Activated CD4-positive, alpha-beta T cell treated with anti-CD3 and anti-CD28 coated beads, Interleukin-2, amount 10 ng/mL, durations not matched to agents 24 days and 14 days (primary cell): ENCODE measurements around the gene ASXL2. TPM values are rescaled to one million over a fixed set of nuclear protein-coding genes. Genes with fewer than 3 reads are reported as not detected.

Experiments
- DNase-seq: peaks from one replicate; pipeline ENCODE4 v3.0.0; 2022
- H3K27ac Mint-ChIP-seq: one replicate; pipeline ENCODE4 v1.8.0; 2022; ENCODE audit warnings: mild to moderate bottlenecking, mixed read lengths
- H3K27me3 Mint-ChIP-seq: one replicate; pipeline ENCODE4 v1.8.0; 2022; ENCODE audit warnings: mixed read lengths
- H3K36me3 Mint-ChIP-seq: one replicate; pipeline ENCODE4 v1.8.0; 2022; ENCODE audit warnings: low read depth, mild to moderate bottlenecking, mixed read lengths
- H3K4me1 Mint-ChIP-seq: one replicate; pipeline ENCODE4 v1.8.0; 2021; ENCODE audit warnings: mixed read lengths
- H3K4me3 Mint-ChIP-seq: one replicate; pipeline ENCODE4 v1.8.0; 2022; ENCODE audit warnings: mild to moderate bottlenecking, moderate library complexity, mixed read lengths
- H3K9me3 Mint-ChIP-seq: one replicate; pipeline ENCODE4 v1.8.0; 2021; ENCODE audit warnings: mixed read lengths
- intact Hi-C: fragments of 100-400 bp; cut with micrococcal nuclease; formaldehyde crosslinking; loops from one replicate; pipeline ENCODE4 v1.15.1; 2023
- total RNA-seq: library from RNA; stranded (reverse); gene quantifications from 2 replicates; pipeline ENCODE4 v1.2.3, GENCODE V29; 2022

The ASXL2 gene
- total RNA-seq, 1 donor from 2014 or later = 57.4 TPM

GRCh38 chr2:25743132-25743830 lies 135.0 kb downstream of the ASXL2 start:
- peaks cover 54% of the 10 kb centered on the region for H3K36me3 Mint-ChIP-seq
- H3K4me3 Mint-ChIP-seq = peak overlapping the region; percentile 44
- no peaks in the 10 kb centered on the region for H3K27me3 Mint-ChIP-seq
- intact Hi-C loops = no loop called here
- peaks cover 28% of the 10 kb centered on the region for H3K4me1 Mint-ChIP-seq
- peak overlapping the region; percentile 65 for H3K27ac Mint-ChIP-seq
- DNase-seq = peak; percentile 65
- H3K9me3 Mint-ChIP-seq = no peaks in the 10 kb centered on the region

GRCh38 chr2:25742501-25742900 lies 135.8 kb downstream of the ASXL2 start:
- Mint-ChIP-seq H3K27ac (no peak overlapping the region), H3K27me3 (no peaks in the 10 kb centered on the region), H3K36me3 (peaks cover 49% of the 10 kb centered on the region), H3K4me1 (peaks cover 28% of the 10 kb centered on the region), H3K4me3 (no peak overlapping the region), H3K9me3 (no peaks in the 10 kb centered on the region)
- intact Hi-C loops = no loop called here
- no peak for DNase-seq

- no peak for DNase-seq
- intact Hi-C loops = no loop called here
- Mint-ChIP-seq H3K36me3 (peaks cover 48% of the 10 kb centered on the region), H3K9me3 (no peaks in the 10 kb centered on the region), H3K4me1 (peaks cover 28% of the 10 kb centered on the region), H3K4me3 (no peak overlapping the region), H3K27ac (no peak overlapping the region), H3K27me3 (no peaks in the 10 kb centered on the region)
These were observed 137.4 kb downstream of the ASXL2 start for GRCh38 chr2:25740810-25741381.

- Mint-ChIP-seq H3K27me3 (peaks cover under 1% of the 10 kb centered on the region), H3K4me3 (no peak overlapping the region), H3K27ac (no peak overlapping the region), H3K9me3 (no peaks in the 10 kb centered on the region), H3K4me1 (peaks cover 20% of the 10 kb centered on the region), H3K36me3 (peaks cover 38% of the 10 kb centered on the region)
- intact Hi-C loops = no loop called here
- no peak for DNase-seq
These were observed 139.6 kb downstream of the ASXL2 start for GRCh38 chr2:25738383-25739343.

GRCh38 chr2:25736899-25737515 lies 141.3 kb downstream of the ASXL2 start:
- Mint-ChIP-seq H3K27me3 (peaks cover 6% of the 10 kb centered on the region), H3K27ac (no peak overlapping the region), H3K36me3 (peaks cover 23% of the 10 kb centered on the region), H3K9me3 (no peaks in the 10 kb centered on the region), H3K4me1 (peaks cover 11% of the 10 kb centered on the region), H3K4me3 (no peak overlapping the region)
- DNase-seq = no peak
- intact Hi-C loops = no loop called here

GRCh38 chr2:25735835-25736234 lies 142.5 kb downstream of the ASXL2 start:
- Mint-ChIP-seq H3K4me1 (peaks cover 5% of the 10 kb centered on the region), H3K36me3 (peaks cover 12% of the 10 kb centered on the region), H3K9me3 (no peaks in the 10 kb centered on the region), H3K4me3 (no peak overlapping the region), H3K27ac (no peak overlapping the region), H3K27me3 (peaks cover 6% of the 10 kb centered on the region)
- DNase-seq = no peak
- intact Hi-C loops = no loop called here

- H3K4me3 Mint-ChIP-seq = no peak overlapping the region
These were observed 149.7 kb downstream of the ASXL2 start for GRCh38 chr2:25728559-25728958.

GRCh38 chr2:25726522-25726921 lies 151.8 kb downstream of the ASXL2 start:
- peaks cover 6% of the 10 kb centered on the region for H3K4me1 Mint-ChIP-seq
- H3K27me3 Mint-ChIP-seq = peaks cover 12% of the 10 kb centered on the region
- H3K27ac Mint-ChIP-seq = no peak overlapping the region
- no peaks in the 10 kb centered on the region for H3K9me3 Mint-ChIP-seq
- intact Hi-C loops = no loop called here
- no peak overlapping the region for H3K4me3 Mint-ChIP-seq
- no peak for DNase-seq
- H3K36me3 Mint-ChIP-seq = no peaks in the 10 kb centered on the region

More at GRCh38 chr2:25728559-25728958, 149.7 kb downstream of the ASXL2 start:
- H3K9me3 Mint-ChIP-seq = no peaks in the 10 kb centered on the region
- no peak overlapping the region for H3K27ac Mint-ChIP-seq
- H3K36me3 Mint-ChIP-seq = no peaks in the 10 kb centered on the region
- no peak for DNase-seq
- intact Hi-C loops = no loop called here
- H3K27me3 Mint-ChIP-seq = peaks cover 14% of the 10 kb centered on the region
- peaks cover 4% of the 10 kb centered on the region for H3K4me1 Mint-ChIP-seq

GRCh38 chr2:25725877-25726276 lies 152.4 kb downstream of the ASXL2 start:
- no peak for DNase-seq
- no peak overlapping the region for H3K4me3 Mint-ChIP-seq
- intact Hi-C loops = no loop called here
- H3K27ac Mint-ChIP-seq = no peak overlapping the region
- H3K9me3 Mint-ChIP-seq = no peaks in the 10 kb centered on the region
- H3K36me3 Mint-ChIP-seq = no peaks in the 10 kb centered on the region
- peaks cover 13% of the 10 kb centered on the region for H3K27me3 Mint-ChIP-seq
- H3K4me1 Mint-ChIP-seq = peaks cover 7% of the 10 kb centered on the region

GRCh38 chr2:25724756-25725155 lies 153.5 kb downstream of the ASXL2 start:
- intact Hi-C loops = no loop called here
- H3K4me1 Mint-ChIP-seq = peaks cover 8% of the 10 kb centered on the region
- no peaks in the 10 kb centered on the region for H3K36me3 Mint-ChIP-seq

GRCh38 chr2:25722224-25722623 lies 156.1 kb downstream of the ASXL2 start:
- Mint-ChIP-seq H3K27ac (no peak overlapping the region), H3K27me3 (peaks cover 3% of the 10 kb centered on the region), H3K4me1 (peaks cover 11% of the 10 kb centered on the region), H3K4me3 (no peak overlapping the region), H3K9me3 (no peaks in the 10 kb centered on the region), H3K36me3 (no peaks in the 10 kb centered on the region)
- intact Hi-C loops = no loop called here
- DNase-seq = no peak

More at GRCh38 chr2:25724756-25725155, 153.5 kb downstream of the ASXL2 start:
- no peak for DNase-seq
- Mint-ChIP-seq H3K27me3 (peaks cover 13% of the 10 kb centered on the region), H3K9me3 (no peaks in the 10 kb centered on the region), H3K27ac (no peak overlapping the region), H3K4me3 (no peak overlapping the region)

- no peak for DNase-seq
- peaks cover 8% of the 10 kb centered on the region for H3K4me1 Mint-ChIP-seq
- intact Hi-C loops = no loop called here
- H3K36me3 Mint-ChIP-seq = no peaks in the 10 kb centered on the region
- no peak overlapping the region for H3K27ac Mint-ChIP-seq
- H3K27me3 Mint-ChIP-seq = peaks cover 3% of the 10 kb centered on the region
- no peaks in the 10 kb centered on the region for H3K9me3 Mint-ChIP-seq
- H3K4me3 Mint-ChIP-seq = no peak overlapping the region
These were observed 157.7 kb downstream of the ASXL2 start for GRCh38 chr2:25720575-25720974.

GRCh38 chr2:25714740-25715139 lies 163.5 kb downstream of the ASXL2 start:
- Mint-ChIP-seq H3K4me3 (no peak overlapping the region), H3K27me3 (peaks cover 11% of the 10 kb centered on the region), H3K9me3 (no peaks in the 10 kb centered on the region), H3K4me1 (peaks cover 12% of the 10 kb centered on the region), H3K36me3 (no peaks in the 10 kb centered on the region), H3K27ac (no peak overlapping the region)
- intact Hi-C loops = no loop called here
- no peak for DNase-seq
